ENCODE results near the gene CDK6. TPM values are rescaled to one million over a fixed set of nuclear protein-coding genes. Genes with fewer than 3 reads are reported as not detected.

The CDK6 gene
- total RNA-seq, 4 donors from 2014 or later = 58.1 to 79.1 (median 68.3) TPM

- WGBS = 83% methylated on average over 2 of the region's 2 CpGs
- TF ChIP-seq CTCF (IDR thresholded peaks at IDR 0.05) = no peak
Observed at GRCh38 chr7:92647652-92648051, 188.7 kb downstream of the CDK6 start.

GRCh38 chr7:92647011-92647625, 189.3 kb downstream of the CDK6 start:
- WGBS = 77% methylated on average over 5 of the region's 5 CpGs
- no peaks in the 10 kb centered on the region for H3K27me3 ChIP-seq
- H3K36me3 ChIP-seq = no peaks in the 10 kb centered on the region
- H3K9me3 ChIP-seq = no peaks in the 10 kb centered on the region
- no peak for DNase-seq (ENCODE audit: low spot score in 2 of 2)
- TF ChIP-seq EP300 (IDR thresholded peaks at IDR 0.05) (no peak), POLR2AphosphoS5 (IDR thresholded peaks at IDR 0.05) (no peak), POLR2A (IDR thresholded peaks at IDR 0.05) (no peak), CTCF (IDR thresholded peaks at IDR 0.05) (no peak)
- H3K27ac ChIP-seq = no peak overlapping the region
- H3K4me1 ChIP-seq = peaks cover 20% of the 10 kb centered on the region
- H3K4me3 ChIP-seq = no peak overlapping the region

More at GRCh38 chr7:92647652-92648051, 188.7 kb downstream of the CDK6 start:
- H3K27me3 ChIP-seq = no peaks in the 10 kb centered on the region
- no peaks in the 10 kb centered on the region for H3K9me3 ChIP-seq
- H3K4me3 ChIP-seq = no peak overlapping the region
- no peak overlapping the region for H3K27ac ChIP-seq
- peaks cover 18% of the 10 kb centered on the region for H3K4me1 ChIP-seq
- no peaks in the 10 kb centered on the region for H3K36me3 ChIP-seq
- DNase-seq (ENCODE audit: low spot score in 2 of 2) = no peak

GRCh38 chr7:92645114-92646061, 191.0 kb downstream of the CDK6 start:
- Histone ChIP-seq H3K4me3 (no peak overlapping the region), H3K36me3 (no peaks in the 10 kb centered on the region), H3K27me3 (no peaks in the 10 kb centered on the region), H3K27ac (no peak overlapping the region), H3K9me3 (no peaks in the 10 kb centered on the region), H3K4me1 (peaks cover 22% of the 10 kb centered on the region)
- WGBS = 47% methylated on average over 11 of the region's 11 CpGs
- no peak for DNase-seq (ENCODE audit: low spot score in 2 of 2)
- TF ChIP-seq POLR2AphosphoS5 (IDR thresholded peaks at IDR 0.05) = no peak
- no peak for TF ChIP-seq POLR2A (IDR thresholded peaks at IDR 0.05)
- TF ChIP-seq EP300 (IDR thresholded peaks at IDR 0.05) = no peak

- Histone ChIP-seq H3K4me1 (peaks cover 26% of the 10 kb centered on the region), H3K4me3 (no peak overlapping the region), H3K36me3 (no peaks in the 10 kb centered on the region), H3K27ac (no peak overlapping the region), H3K9me3 (no peaks in the 10 kb centered on the region), H3K27me3 (no peaks in the 10 kb centered on the region)
- WGBS = 83% methylated on average over 6 of the region's 6 CpGs
- TF ChIP-seq EP300 (IDR thresholded peaks at IDR 0.05) (no peak), CTCF (IDR thresholded peaks at IDR 0.05) (no peak), POLR2A (IDR thresholded peaks at IDR 0.05) (no peak), POLR2AphosphoS5 (IDR thresholded peaks at IDR 0.05) (no peak)
- DNase-seq (ENCODE audit: low spot score in 2 of 2) = no peak
Observed at GRCh38 chr7:92644406-92645113, 191.8 kb downstream of the CDK6 start.

GRCh38 chr7:92643821-92644220, 192.6 kb downstream of the CDK6 start:
- 85% methylated on average over 2 of the region's 2 CpGs for WGBS
- Histone ChIP-seq H3K36me3 (no peaks in the 10 kb centered on the region), H3K4me1 (peaks cover 30% of the 10 kb centered on the region), H3K4me3 (no peak overlapping the region), H3K27me3 (no peaks in the 10 kb centered on the region), H3K9me3 (no peaks in the 10 kb centered on the region), H3K27ac (no peak overlapping the region)
- no peak for DNase-seq (ENCODE audit: low spot score in 2 of 2)
- no peak for TF ChIP-seq CTCF (IDR thresholded peaks at IDR 0.05)
